Omental fat pad (tissue), 4 donors: ENCODE measurements around the gene SPATA45. TPM values are rescaled to one million over a fixed set of nuclear protein-coding genes. Genes with fewer than 3 reads are reported as not detected.

ENCODE experiments used
- ATAC-seq: fragments of 150-250 bp; one replicate; pipeline ENCODE4 v1.9.1; 2016; ENCODE audit warnings: mild to moderate bottlenecking, moderate library complexity; ENCODE audit not compliant: low FRiP score
- DNase-seq: peaks from one replicate; pipeline ENCODE4 v3.0.0-alpha.2; 2019; ENCODE audit warnings: low spot score
- CTCF ChIP-seq, 3 donors: fragments of 450-650 bp; IDR thresholded peaks; one replicate each; pipeline ENCODE4 v1.5.1; 2016 to 2017; ENCODE audit warnings: antibody characterized with exemption in 3 of 3, mild to moderate bottlenecking in 3 of 3, moderate library complexity in 2 of 3
- total RNA-seq, 4 donors: library from RNA; depleted of rRNA; stranded (reverse); fragments of >200 nt; gene quantifications; one replicate each; pipeline ENCODE4 v1.1.0, GENCODE V29; 2016

Gene SPATA45
- total RNA-seq, 4 donors from 2014 or later: not detected

GRCh38 chr1:212791676-212792395 lies 55.6 kb downstream of the SPATA45 start, which contains the start of the genes NSL1 and TATDN3:
Gene NSL1, minus strand, starts transcription at chr1:212791777. Its CDS starts 14 bp downstream, at chr1:212791763.
Gene TATDN3, plus strand, starts transcription at chr1:212791894. Its CDS starts 28 bp downstream, at chr1:212791922.
- no peak for TF ChIP-seq CTCF (IDR thresholded peaks at IDR 0.05)
- peak; percentile 99 for ATAC-seq
- peak; percentile 71 for DNase-seq

DNA sequence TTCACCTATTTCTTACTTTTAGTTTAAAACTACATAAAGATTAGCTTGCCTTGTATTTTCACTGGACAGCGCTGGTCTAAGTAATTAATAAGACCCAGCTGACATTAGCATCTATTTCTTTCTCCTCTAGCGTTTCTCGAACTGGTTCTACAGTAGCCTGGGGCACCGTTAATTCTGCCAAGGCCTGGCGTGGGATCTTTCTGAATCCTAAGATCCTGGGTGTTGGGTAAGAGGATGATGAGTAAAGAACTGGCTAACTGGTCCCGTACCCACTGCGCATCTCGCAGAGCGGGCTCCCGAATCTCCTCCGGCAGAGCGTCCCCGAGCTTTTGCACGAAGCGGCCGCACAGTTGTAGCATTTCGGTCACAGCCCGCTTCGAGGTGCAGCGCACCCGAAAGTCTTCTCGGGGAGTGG lies 56.2 kb downstream of the SPATA45 start:
- TF ChIP-seq CTCF (IDR thresholded peaks at IDR 0.05): no peak
- ATAC-seq (peak; percentile 86), DNase-seq (no peak)

- no peak for ATAC-seq
- TF ChIP-seq CTCF (IDR thresholded peaks at IDR 0.05): no peak
- DNase-seq: no peak
Observed at GRCh38 chr1:212785871-212786270, 61.6 kb downstream of the SPATA45 start.

GRCh38 chr1:212783976-212784375 lies 63.5 kb downstream of the SPATA45 start:
- TF ChIP-seq CTCF (IDR thresholded peaks at IDR 0.05): no peak
- ATAC-seq: no peak
- DNase-seq: no peak

GRCh38 chr1:212782422-212783154 lies 64.9 kb downstream of the SPATA45 start:
- ATAC-seq: peak; percentile 71
- no peak for DNase-seq
- TF ChIP-seq CTCF (IDR thresholded peaks at IDR 0.05): no peak

- ATAC-seq (no peak), DNase-seq (no peak)
- no peak for TF ChIP-seq CTCF (IDR thresholded peaks at IDR 0.05)
Observed at GRCh38 chr1:212781225-212781624, 66.2 kb downstream of the SPATA45 start.
